ENCODE data around the gene TIMP4. TPM values are rescaled to one million over a fixed set of nuclear protein-coding genes. Genes with fewer than 3 reads are reported as not detected.

Gene TIMP4
- total and polyA plus RNA-seq, 2 donors (not counting 1 experiment from before 2014, with no cell fraction given): not detected

DNA sequence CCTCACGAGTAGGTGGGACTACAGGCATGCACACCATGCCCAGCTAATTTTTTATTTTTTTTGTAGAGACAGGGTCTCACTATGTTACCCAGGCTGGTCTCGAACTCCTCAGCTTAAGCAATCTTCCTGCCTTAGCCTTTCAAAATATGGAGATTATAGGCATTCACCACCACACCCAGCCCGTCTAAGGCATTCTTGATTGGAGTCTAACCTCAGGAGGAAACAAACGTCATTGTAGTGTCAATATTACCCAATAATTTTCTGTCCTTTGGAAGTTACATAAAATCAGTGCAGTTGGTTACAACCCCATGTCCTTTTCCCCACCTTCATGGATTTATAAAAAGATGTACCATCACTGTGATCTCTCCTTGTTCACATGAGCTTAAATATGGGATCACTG, 41.8 kb downstream of the TIMP4 start:
- POLR2A ChIA-PET: no interaction called here
- WGBS (ENCODE audit: insufficient coverage): 81% methylated on average over 3 of the region's 4 CpGs
- Histone ChIP-seq H3K79me2 (ENCODE audit: control insufficient read depth, insufficient read depth, low read length) (no peaks in the 10 kb centered on the region), H3K27me3 (replicated peaks in 1 of 4; ENCODE audit: control extremely low read depth in 1 of 4, control insufficient read depth in 3 of 4, insufficient read depth in 4 of 4, low read length in 3 of 4) (peaks cover 0 to 6% (median 3%) of the 10 kb centered on the region in 4 experiments), H3K9me3 (ENCODE audit: control extremely low read depth in 1 of 3, control insufficient read depth in 2 of 3, insufficient read depth in 1 of 3, low read length in 2 of 3) (peaks cover 0 to 2% (median 0%) of the 10 kb centered on the region in 3 donors), H2AFZ (ENCODE audit: insufficient read depth, low read depth, low read length, poor library complexity, severe bottlenecking) (no peak overlapping the region), H3K9ac (ENCODE audit: low read length) (no peak overlapping the region), H3K36me3 (replicated peaks in 1 of 2; ENCODE audit: control extremely low read depth in 1 of 2, control insufficient read depth in 1 of 2, extremely low read depth in 1 of 2, insufficient read depth in 2 of 2, low read length in 1 of 2) (no peaks in the 10 kb centered on the region), H3K4me3 (ENCODE audit: control extremely low read depth in 1 of 5, extremely low read depth in 1 of 5, insufficient read depth in 1 of 5, low read depth in 2 of 5, low read length in 4 of 5) (no peak overlapping the region), H4K20me1 (ENCODE audit: control insufficient read depth, insufficient read depth, low read length, poor library complexity, severe bottlenecking) (no peaks in the 10 kb centered on the region), H3K27ac (ENCODE audit: low read length in 2 of 2) (no peak overlapping the region), H3K4me1 (ENCODE audit: control insufficient read depth in 2 of 2, insufficient read depth in 2 of 2, low read length in 2 of 2) (peaks cover 5% of the 10 kb centered on the region in 2 donors), H3K4me2 (replicated peaks; ENCODE audit: low read depth, low read length, poor library complexity, severe bottlenecking) (no peak overlapping the region)
- ATAC-seq (ENCODE audit: low read depth) (no peak), DNase-seq (no peak)
- intact Hi-C loops (cut with micrococcal nuclease): no loop called here
- H3K27ac Mint-ChIP-seq: no peak overlapping the region
- H3K9me3 Mint-ChIP-seq (ENCODE audit: insufficient read depth): no peaks in the 10 kb centered on the region
- H3K4me1 Mint-ChIP-seq: peaks cover 9% of the 10 kb centered on the region
- H3K4me3 Mint-ChIP-seq: no peak overlapping the region
- TF ChIP-seq, protein P1, sequence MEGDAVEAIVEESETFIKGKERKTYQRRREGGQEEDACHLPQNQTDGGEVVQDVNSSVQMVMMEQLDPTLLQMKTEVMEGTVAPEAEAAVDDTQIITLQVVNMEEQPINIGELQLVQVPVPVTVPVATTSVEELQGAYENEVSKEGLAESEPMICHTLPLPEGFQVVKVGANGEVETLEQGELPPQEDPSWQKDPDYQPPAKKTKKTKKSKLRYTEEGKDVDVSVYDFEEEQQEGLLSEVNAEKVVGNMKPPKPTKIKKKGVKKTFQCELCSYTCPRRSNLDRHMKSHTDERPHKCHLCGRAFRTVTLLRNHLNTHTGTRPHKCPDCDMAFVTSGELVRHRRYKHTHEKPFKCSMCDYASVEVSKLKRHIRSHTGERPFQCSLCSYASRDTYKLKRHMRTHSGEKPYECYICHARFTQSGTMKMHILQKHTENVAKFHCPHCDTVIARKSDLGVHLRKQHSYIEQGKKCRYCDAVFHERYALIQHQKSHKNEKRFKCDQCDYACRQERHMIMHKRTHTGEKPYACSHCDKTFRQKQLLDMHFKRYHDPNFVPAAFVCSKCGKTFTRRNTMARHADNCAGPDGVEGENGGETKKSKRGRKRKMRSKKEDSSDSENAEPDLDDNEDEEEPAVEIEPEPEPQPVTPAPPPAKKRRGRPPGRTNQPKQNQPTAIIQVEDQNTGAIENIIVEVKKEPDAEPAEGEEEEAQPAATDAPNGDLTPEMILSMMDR (IDR thresholded peaks at IDR 0.05): no peak
- no peak for TF ChIP-seq EZH2 (IDR thresholded peaks at IDR 0.05; ENCODE audit: borderline replicate concordance, insufficient read depth, low read depth, low read length, poor library complexity, severe bottlenecking)
- CTCF ChIA-PET: no interaction called here
- H3K27me3 Mint-ChIP-seq: peaks cover 16% of the 10 kb centered on the region

DNA sequence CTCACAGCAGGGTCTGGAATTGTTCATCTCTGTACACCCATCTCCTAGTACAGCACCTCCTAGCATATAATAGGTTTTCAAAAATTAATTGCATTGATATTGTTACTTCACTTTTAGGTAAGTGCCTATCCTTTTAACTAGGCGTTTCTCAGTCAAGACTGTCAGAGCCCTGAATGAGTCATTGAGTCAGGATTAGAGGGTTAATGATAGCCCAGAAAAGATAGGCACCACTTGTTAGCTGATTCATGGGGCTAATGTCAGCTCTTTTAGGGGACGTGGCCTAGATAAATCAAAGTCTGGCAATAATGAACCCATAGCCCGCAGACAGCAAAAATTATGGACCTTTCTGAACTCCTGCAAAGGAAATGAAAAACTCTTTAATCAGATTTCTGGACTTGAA, 42.9 kb downstream of the TIMP4 start:
- 96% methylated on average over 3 of the region's 3 CpGs for WGBS (ENCODE audit: insufficient coverage)
- peaks cover 5% of the 10 kb centered on the region in 2 donors for H3K4me1 ChIP-seq (ENCODE audit: control insufficient read depth in 2 of 2, insufficient read depth in 2 of 2, low read length in 2 of 2)
- peaks cover 16% of the 10 kb centered on the region for H3K27me3 Mint-ChIP-seq
- no peak overlapping the region for H3K9ac ChIP-seq (ENCODE audit: low read length)
- DNase-seq (no peak), ATAC-seq (ENCODE audit: low read depth) (no peak)
- H3K4me3 ChIP-seq (ENCODE audit: control extremely low read depth in 1 of 5, extremely low read depth in 1 of 5, insufficient read depth in 1 of 5, low read depth in 2 of 5, low read length in 4 of 5): no peak overlapping the region
- H3K4me3 Mint-ChIP-seq: no peak overlapping the region
- peaks cover 0 to 6% (median 3%) of the 10 kb centered on the region in 4 experiments for H3K27me3 ChIP-seq (replicated peaks in 1 of 4; ENCODE audit: control extremely low read depth in 1 of 4, control insufficient read depth in 3 of 4, insufficient read depth in 4 of 4, low read length in 3 of 4)
- ChIA-PET CTCF (no interaction called here), POLR2A (no interaction called here)
- H3K4me1 Mint-ChIP-seq: peaks cover 8% of the 10 kb centered on the region
- peaks cover 4% of the 10 kb centered on the region for H3K9me3 Mint-ChIP-seq (ENCODE audit: insufficient read depth)
- intact Hi-C loops (cut with micrococcal nuclease): no loop called here
- no peaks in the 10 kb centered on the region for H3K36me3 ChIP-seq (replicated peaks in 1 of 2; ENCODE audit: control extremely low read depth in 1 of 2, control insufficient read depth in 1 of 2, extremely low read depth in 1 of 2, insufficient read depth in 2 of 2, low read length in 1 of 2)
- no peak overlapping the region for H2AFZ ChIP-seq (ENCODE audit: insufficient read depth, low read depth, low read length, poor library complexity, severe bottlenecking)
- no peaks in the 10 kb centered on the region for H3K79me2 ChIP-seq (ENCODE audit: control insufficient read depth, insufficient read depth, low read length)
- no peak overlapping the region for H3K27ac Mint-ChIP-seq
- TF ChIP-seq EZH2 (IDR thresholded peaks at IDR 0.05; ENCODE audit: borderline replicate concordance, insufficient read depth, low read depth, low read length, poor library complexity, severe bottlenecking): no peak
- TF ChIP-seq, protein P1 (IDR thresholded peaks at IDR 0.05): no peak
- H3K4me2 ChIP-seq (replicated peaks; ENCODE audit: low read depth, low read length, poor library complexity, severe bottlenecking): no peak overlapping the region
- no peak overlapping the region for H3K27ac ChIP-seq (ENCODE audit: low read length in 2 of 2)
- H4K20me1 ChIP-seq (ENCODE audit: control insufficient read depth, insufficient read depth, low read length, poor library complexity, severe bottlenecking): no peaks in the 10 kb centered on the region
- H3K9me3 ChIP-seq (ENCODE audit: control extremely low read depth in 1 of 3, control insufficient read depth in 2 of 3, insufficient read depth in 1 of 3, low read length in 2 of 3): peaks cover 0 to 2% (median 0%) of the 10 kb centered on the region in 3 donors
